Left ventricle myocardium inferior (tissue), 1 donor: ENCODE results near the gene PLCB1. TPM values are rescaled to one million over a fixed set of nuclear protein-coding genes. Genes with fewer than 3 reads are reported as not detected.

Source experiments
- DNase-seq: peaks from one replicate; pipeline ENCODE4 v3.0.0-alpha.2; 2020
- H3K27ac ChIP-seq: fragments of 200-600 bp; replicated peaks from 2 replicates; pipeline ENCODE4 v1.8.0; 2021
- H3K27me3 ChIP-seq: fragments of 200-600 bp; 2 replicates; pipeline ENCODE4 v1.8.0; 2021; ENCODE audit warnings: low read depth
- H3K36me3 ChIP-seq: fragments of 200-600 bp; 2 replicates; pipeline ENCODE4 v1.8.0; 2021
- H3K4me1 ChIP-seq: fragments of 200-600 bp; 2 replicates; pipeline ENCODE4 v1.8.0; 2021
- H3K4me3 ChIP-seq: fragments of 200-600 bp; 2 replicates; pipeline ENCODE4 v1.8.0; 2021; ENCODE audit warnings: mild to moderate bottlenecking, moderate library complexity
- H3K9me3 ChIP-seq: fragments of 200-600 bp; replicated peaks from 2 replicates; pipeline ENCODE4 v1.8.0; 2021
- CTCF ChIP-seq: fragments of 200-600 bp; IDR thresholded peaks from 2 replicates; pipeline ENCODE4 v1.8.0; 2021; ENCODE audit warnings: antibody characterized with exemption, mild to moderate bottlenecking, borderline replicate concordance
- intact Hi-C: fragments of 100-400 bp; cut with micrococcal nuclease; formaldehyde crosslinking; loops from one replicate; pipeline ENCODE4 v1.11.0; 2022
- total RNA-seq: library from RNA; stranded (reverse); fragmentation: NEBNext Ultra II Directional; extraction: Animal tissue kit (Norgen Biotek cat#: 25700); gene quantifications from one replicate; pipeline ENCODE4 v1.2.1, GENCODE V29; 2021
- donor health status: DM: no; HTN: yes; CAD: no; lungs with severe emphysema.

PLCB1 gene
- total RNA-seq, 1 donor from 2014 or later = 6.0 TPM

GRCh38 chr20:8388707-8389106 is 256.6 kb downstream of the PLCB1 start:
- no peaks in the 10 kb centered on the region for H3K36me3 ChIP-seq
- no peaks in the 10 kb centered on the region for H3K27me3 ChIP-seq
- no peak for DNase-seq
- TF ChIP-seq CTCF = no peak
- H3K9me3 ChIP-seq = peaks cover under 1% of the 10 kb centered on the region
- intact Hi-C loops = no loop called here
- H3K4me1 ChIP-seq = peaks cover 50% of the 10 kb centered on the region
- no peak overlapping the region for H3K4me3 ChIP-seq
- H3K27ac ChIP-seq = no peak overlapping the region

DNA sequence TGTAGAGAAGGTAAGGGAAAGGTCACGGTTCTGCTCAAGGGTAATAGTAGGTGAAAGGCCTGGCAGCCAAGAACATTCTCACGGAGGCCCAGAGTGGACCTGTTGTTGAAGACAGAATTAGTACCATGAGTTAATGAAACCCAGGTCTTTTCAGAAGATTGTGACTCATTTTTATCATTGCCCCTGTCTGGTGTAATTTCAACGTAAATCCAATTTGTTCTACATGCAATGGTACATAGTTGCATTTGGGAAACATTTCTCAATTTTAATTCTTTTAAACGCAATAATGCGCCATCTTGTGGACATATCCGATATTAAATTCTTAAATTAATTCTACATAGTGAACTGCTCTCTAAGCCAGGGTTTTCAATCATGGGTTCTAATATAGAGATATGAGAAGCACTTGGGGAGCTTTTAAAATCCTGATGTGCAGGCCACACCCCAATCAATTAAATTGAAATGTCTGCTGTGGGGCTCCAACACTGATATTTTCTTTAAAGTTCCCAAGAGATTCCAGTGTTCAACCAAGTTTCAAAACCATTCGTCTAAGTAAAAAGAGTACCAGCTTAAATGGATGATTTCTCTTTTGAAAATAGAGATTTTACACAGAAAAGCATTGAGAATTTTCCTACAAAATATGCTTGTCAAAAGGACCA is 257.4 kb downstream of the PLCB1 start:
- TF ChIP-seq CTCF = peak; percentile 64
- no peaks in the 10 kb centered on the region for H3K9me3 ChIP-seq
- intact Hi-C loops = loop anchor here (5.0 kb wide), 2 partner anchors 257 to 328 kb away; partner anchors contain the start of gene PLCB1
- H3K4me1 ChIP-seq = peaks cover 50% of the 10 kb centered on the region
- no peaks in the 10 kb centered on the region for H3K36me3 ChIP-seq
- peak overlapping the region; percentile 24 for H3K27ac ChIP-seq
- no peaks in the 10 kb centered on the region for H3K27me3 ChIP-seq
- no peak overlapping the region for H3K4me3 ChIP-seq
- no peak for DNase-seq

DNA sequence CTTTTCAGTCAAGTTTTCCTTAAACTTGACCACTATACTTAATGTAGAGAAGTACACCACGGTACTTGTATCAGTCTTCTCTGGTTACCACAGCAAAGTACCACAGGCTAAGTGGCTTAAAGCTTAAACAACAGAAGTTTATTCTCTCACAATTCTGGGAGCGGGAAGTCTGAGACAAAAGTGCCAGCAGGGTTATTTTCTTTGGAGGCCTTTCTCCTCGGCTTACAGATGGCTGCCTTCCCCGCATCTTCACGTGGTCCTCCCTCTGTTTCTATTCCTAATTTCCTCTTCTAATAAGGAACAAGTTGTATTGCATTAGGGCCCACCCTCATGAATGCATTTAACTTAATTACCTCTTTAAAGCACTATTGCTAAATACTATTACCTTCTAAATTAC is 258.0 kb downstream of the PLCB1 start:
- Histone ChIP-seq H3K9me3 (no peaks in the 10 kb centered on the region), H3K4me1 (peaks cover 48% of the 10 kb centered on the region), H3K36me3 (no peaks in the 10 kb centered on the region), H3K27me3 (no peaks in the 10 kb centered on the region), H3K4me3 (no peak overlapping the region), H3K27ac (peak overlapping the region; percentile 24)
- no peak for TF ChIP-seq CTCF
- intact Hi-C loops = loop anchor here (5.0 kb wide), 2 partner anchors 258 to 327 kb away; partner anchors contain the start of gene PLCB1
- no peak for DNase-seq

DNA sequence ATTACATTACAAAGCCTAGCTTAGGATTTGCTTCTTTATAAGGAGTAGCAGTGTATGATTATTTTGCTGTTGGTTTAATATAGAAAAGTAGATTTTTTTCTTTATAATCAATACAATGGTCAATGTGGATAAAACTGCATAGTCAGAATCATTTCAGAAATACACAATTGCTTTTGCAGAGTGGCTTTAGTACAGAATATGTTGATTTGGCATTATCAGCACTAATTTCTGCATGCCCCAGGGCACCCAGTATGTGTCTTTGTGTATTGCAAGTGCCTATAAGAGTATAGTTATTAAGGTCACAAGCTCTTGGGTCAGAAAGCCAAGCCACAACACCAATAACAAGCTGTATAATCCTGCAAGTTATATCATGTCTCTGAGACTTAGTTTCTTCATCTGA is 258.4 kb downstream of the PLCB1 start:
- TF ChIP-seq CTCF = no peak
- Histone ChIP-seq H3K4me1 (peaks cover 44% of the 10 kb centered on the region), H3K27me3 (no peaks in the 10 kb centered on the region), H3K9me3 (no peaks in the 10 kb centered on the region), H3K4me3 (no peak overlapping the region), H3K27ac (peak overlapping the region; percentile 24), H3K36me3 (no peaks in the 10 kb centered on the region)
- no peak for DNase-seq
- intact Hi-C loops = loop anchor here (5.0 kb wide), 2 partner anchors 258 to 327 kb away; partner anchors contain the start of gene PLCB1

DNA sequence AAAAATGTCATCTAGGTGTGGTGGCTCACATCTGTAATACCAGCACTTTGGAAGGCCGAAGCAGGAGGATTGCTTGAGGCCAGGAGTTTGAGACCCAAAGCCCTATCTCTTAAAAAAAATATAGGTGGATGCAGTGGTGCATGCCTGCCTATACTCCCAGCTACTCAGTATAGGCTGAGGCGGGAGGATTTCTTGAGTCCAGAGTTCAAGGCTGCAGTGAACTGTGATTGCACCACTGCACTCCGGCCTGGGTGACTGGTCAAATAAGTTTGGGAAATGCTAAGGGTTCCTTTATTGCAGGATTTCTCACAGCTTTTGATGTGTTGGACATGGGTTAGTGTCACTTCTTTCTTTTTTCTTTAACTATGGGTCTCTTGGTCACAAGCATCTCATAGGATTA is 261.3 kb downstream of the PLCB1 start:
- no peaks in the 10 kb centered on the region for H3K36me3 ChIP-seq
- H3K9me3 ChIP-seq = no peaks in the 10 kb centered on the region
- peaks cover 22% of the 10 kb centered on the region for H3K4me1 ChIP-seq
- no peak overlapping the region for H3K27ac ChIP-seq
- no peaks in the 10 kb centered on the region for H3K27me3 ChIP-seq
- H3K4me3 ChIP-seq = no peak overlapping the region
- intact Hi-C loops = loop anchor here (5.0 kb wide), 2 partner anchors 261 to 324 kb away; partner anchors contain the start of gene PLCB1
- no peak for TF ChIP-seq CTCF
- no peak for DNase-seq
